Myocyte (in vitro differentiated cells): ENCODE data around the gene PDLIM1. TPM values are rescaled to one million over a fixed set of nuclear protein-coding genes. Genes with fewer than 3 reads are reported as not detected.

Experiments
- DNase-seq: peaks from one replicate; pipeline ENCODE4 v3.0.0-alpha.2; 2012; ENCODE audit warnings: low read depth
- total RNA-seq: library from RNA; depleted of rRNA; stranded (reverse); fragments of >200 nt; gene quantifications from 2 replicates; pipeline ENCODE4 v1.2.3, GENCODE V29; 2014

The PDLIM1 gene
- total RNA-seq, 1 donor from 2014 or later, result 3.9 TPM

- no peak for DNase-seq
These were observed 24.7 kb upstream of the PDLIM1 start for GRCh38 chr10:95315509-95315908.

- DNase-seq, result no peak
These were observed 23.6 kb upstream of the PDLIM1 start for GRCh38 chr10:95314192-95314918.

GRCh38 chr10:95312986-95313495 lies 22.2 kb upstream of the PDLIM1 start:
- DNase-seq, result no peak

- no peak for DNase-seq
These were observed 21.5 kb upstream of the PDLIM1 start for GRCh38 chr10:95312257-95312656.

- DNase-seq, result no peak
These were observed 19.2 kb upstream of the PDLIM1 start for GRCh38 chr10:95309958-95310357.

- peak; percentile 93 for DNase-seq
These were observed 17.8 kb upstream of the PDLIM1 start for GRCh38 chr10:95308389-95309302.

- DNase-seq, result no peak
These were observed 16.0 kb upstream of the PDLIM1 start for GRCh38 chr10:95306851-95307250.

- no peak for DNase-seq
These were observed 15.5 kb upstream of the PDLIM1 start for GRCh38 chr10:95306318-95306650.

GRCh38 chr10:95305606-95306317 lies 15.0 kb upstream of the PDLIM1 start:
- no peak for DNase-seq

- no peak for DNase-seq
These were observed 14.2 kb upstream of the PDLIM1 start for GRCh38 chr10:95304976-95305375.

- no peak for DNase-seq
These were observed 13.7 kb upstream of the PDLIM1 start for GRCh38 chr10:95304463-95304862.

- no peak for DNase-seq
These were observed 13.1 kb upstream of the PDLIM1 start for GRCh38 chr10:95303950-95304349.

- no peak for DNase-seq
These were observed 12.7 kb upstream of the PDLIM1 start for GRCh38 chr10:95303535-95303934.

- DNase-seq, result no peak
These were observed 9.3 kb upstream of the PDLIM1 start for GRCh38 chr10:95300022-95300539.

GRCh38 chr10:95297402-95297801 lies 6.6 kb upstream of the PDLIM1 start:
- DNase-seq, result no peak

GRCh38 chr10:95296764-95297163 lies 6.0 kb upstream of the PDLIM1 start:
- DNase-seq, result no peak

GRCh38 chr10:95295031-95295755 lies 4.4 kb upstream of the PDLIM1 start:
- DNase-seq, result no peak

GRCh38 chr10:95293631-95294030 lies 2.8 kb upstream of the PDLIM1 start:
- no peak for DNase-seq

GRCh38 chr10:95291365-95292039 lies 699 bp upstream of the PDLIM1 start:
- no peak for DNase-seq

- no peak for DNase-seq
These were observed 832 bp downstream of the PDLIM1 start for GRCh38 chr10:95289921-95290421.
